PC-3 (cell line): ENCODE measurements around the gene ACR. TPM values are rescaled to one million over a fixed set of nuclear protein-coding genes. Genes with fewer than 3 reads are reported as not detected.

Experiments used
- ATAC-seq: fragments of 200-7000 bp; cut with Tn5 transposase; 2 replicates; pipeline ENCODE4 v1.9.1; 2020; ENCODE audit warnings: mild to moderate bottlenecking, moderate library complexity
- Bru-seq: library from RNA; stranded (reverse); fragments of 400-500 nt; gene quantifications from one replicate; lab custom pipeline; 2021; lab: Mats Ljungman, UMichigan
- BruChase-seq, 2 experiments: library from RNA; stranded (reverse); fragments of 400-500 nt; gene quantifications; one replicate each; lab custom pipeline; 2021; lab: Mats Ljungman, UMichigan
- BruUV-seq: library from RNA; stranded (reverse); fragments of 400-500 nt; replicated peaks from 2 replicates; lab custom pipeline; 2021; lab: Mats Ljungman, UMichigan
- CTCF ChIA-PET: fragments of 300-600 bp; sonication (Branson Sonifier 250); formaldehyde crosslinking; loops from one replicate; lab custom pipeline; 2022; ENCODE audit warnings: antibody characterized with exemption; lab: Charles Lee
- POLR2A ChIA-PET: fragments of 300-600 bp; sonication (Branson Sonifier 250); formaldehyde crosslinking; loops from one replicate; lab custom pipeline; 2022; ENCODE audit warnings: antibody characterized with exemption; ENCODE audit not compliant: unreplicated experiment; lab: Charles Lee
- DNase-seq: peaks from one replicate; pipeline ENCODE4 v3.0.0-alpha.2; 2015
- H2AFZ ChIP-seq: fragments of 300-600 bp; sonication (generic); 2 replicates; pipeline ENCODE4 v1.6.0; 2016; ENCODE audit warnings: antibody characterized with exemption, low read length
- H3F3A ChIP-seq: fragments of 300-600 bp; sonication (generic); one replicate; pipeline ENCODE4 v1.6.0; 2017; ENCODE audit warnings: antibody characterized with exemption, low read length, control low read depth, mild to moderate bottlenecking; ENCODE audit not compliant: unreplicated experiment
- H3K27ac ChIP-seq: fragments of 300-600 bp; sonication (generic); 2 replicates; pipeline ENCODE4 v1.5.1; 2016; ENCODE audit warnings: mild to moderate bottlenecking, low read length
- H3K27me3 ChIP-seq: fragments of 300-600 bp; sonication (generic); 2 replicates; pipeline ENCODE4 v1.6.1; 2016; ENCODE audit warnings: low read length, mixed read lengths
- H3K36me3 ChIP-seq: fragments of 300-600 bp; sonication (generic); 2 replicates; pipeline ENCODE4 v1.6.1; 2016; ENCODE audit warnings: low read depth, mixed run types, low read length, mixed read lengths
- H3K4me1 ChIP-seq: fragments of 300-600 bp; sonication (generic); 2 replicates; pipeline ENCODE4 v1.5.1; 2016; ENCODE audit warnings: low read length; ENCODE audit not compliant: insufficient read depth
- H3K4me2 ChIP-seq: fragments of 300-600 bp; sonication (generic); 2 replicates; pipeline ENCODE4 v1.6.0; 2016; ENCODE audit warnings: low read length
- H3K4me3 ChIP-seq: fragments of 300-600 bp; sonication (generic); 2 replicates; pipeline ENCODE4 v1.5.1; 2016; ENCODE audit warnings: mild to moderate bottlenecking, low read length, mixed read lengths
- H3K79me2 ChIP-seq: fragments of 300-600 bp; sonication (generic); 2 replicates; pipeline ENCODE4 v1.6.1; 2017; ENCODE audit warnings: low read length, mixed read lengths
- H3K9ac ChIP-seq: fragments of 300-600 bp; sonication (generic); 2 replicates; pipeline ENCODE4 v1.6.0; 2016; ENCODE audit warnings: mild to moderate bottlenecking, low read length
- H3K9me2 ChIP-seq: fragments of 300-600 bp; sonication (generic); replicated peaks from 2 replicates; pipeline ENCODE4 v1.6.1; 2016; ENCODE audit warnings: mixed run types, low read length, mixed read lengths
- H3K9me3 ChIP-seq: fragments of 300-600 bp; sonication (generic); 2 replicates; pipeline ENCODE4 v1.6.1; 2016; ENCODE audit warnings: low read length, mixed read lengths
- H4K20me1 ChIP-seq: fragments of 300-600 bp; sonication (generic); 2 replicates; pipeline ENCODE4 v1.6.1; 2016; ENCODE audit warnings: low read length, mixed read lengths
- CTCF ChIP-seq: fragments of 300-600 bp; sonication (generic); conservative IDR thresholded peaks from 2 replicates; pipeline ENCODE4 v1.5.1; 2017; ENCODE audit warnings: antibody characterized with exemption, low read depth, mild to moderate bottlenecking, low read length
- EZH2 ChIP-seq: fragments of 300-600 bp; sonication (generic); IDR thresholded peaks from one replicate; pipeline ENCODE4 v1.6.1; 2017; ENCODE audit warnings: antibody characterized with exemption, mild to moderate bottlenecking, low read length; ENCODE audit not compliant: unreplicated experiment
- EZH2phosphoT487 ChIP-seq: fragments of 300-600 bp; sonication (generic); IDR thresholded peaks from 2 replicates; pipeline ENCODE4 v1.6.1; 2018; ENCODE audit warnings: mild to moderate bottlenecking, antibody characterized with exemption, low read length, borderline replicate concordance
- intact Hi-C: fragments of 100-400 bp; cut with micrococcal nuclease; formaldehyde crosslinking; loops from 2 replicates; pipeline ENCODE4 v1.9.0; 2023
- long read RNA-seq: library from polyadenylated mRNA; unstranded; transcript quantifications from one replicate; pipeline ENCODE4 v2.0.0, GENCODE V29; 2021; ENCODE audit not compliant: unreplicated experiment
- total RNA-seq: library from RNA; depleted of rRNA; stranded (reverse); fragments of >200 nt; gene quantifications from 2 replicates; pipeline ENCODE4 v1.2.3, GENCODE V29; 2014; rRNA removed

ACR gene
- total RNA-seq, result not detected in 2 replicates
- percentile 13 among the genes with signal in this experiment for Bru-seq, nascent RNA
- BruChase-seq, experiment 1, labeled RNA remaining after a 6-hour chase, result percentile 13 among the genes with signal in this experiment
- BruChase-seq, experiment 2, labeled RNA remaining after a 2-hour chase, result percentile 15 among the genes with signal in this experiment
- long read RNA-seq, result 0 reads

- Histone ChIP-seq H3K4me2 (no peak within 1 kb of the TSS), H3F3A (no peaks in the 10 kb centered on the region), H3K9me3 (no peaks in the 10 kb centered on the region), H3K4me3 (no peak within 1 kb of the TSS), H3K27me3 (no peaks in the 10 kb centered on the region), H3K79me2 (no peaks in the 10 kb centered on the region), H2AFZ (no peak within 1 kb of the TSS), H3K27ac (no peak within 1 kb of the TSS), H3K9me2 (no peaks in the 10 kb centered on the region), H3K9ac (no peak within 1 kb of the TSS), H3K36me3 (no peaks in the 10 kb centered on the region), H4K20me1 (no peaks in the 10 kb centered on the region), H3K4me1 (no peaks in the 10 kb centered on the region)
- CTCF ChIA-PET, result no interaction called here
- intact Hi-C loops, result no loop called here
- TF ChIP-seq EZH2, result no peak
- POLR2A ChIA-PET, result no interaction called here
- ATAC-seq (no peak), DNase-seq (no peak)
- no TSS peak for BruUV-seq
These were observed at the start of gene ACR for GRCh38 chr22:50737728-50738648. TSS of gene ACR (plus strand) at chr22:50738204. CDS start at chr22:50738236, 32 bp downstream.

GRCh38 chr22:50688448-50688847, 49.6 kb upstream of the ACR start:
- BruUV-seq, result no TSS peak
- ATAC-seq (no peak), DNase-seq (no peak)
- H3F3A ChIP-seq, result no peaks in the 10 kb centered on the region
- H3K27me3 ChIP-seq, result no peaks in the 10 kb centered on the region
- H3K4me3 ChIP-seq, result no peak overlapping the region
- no peaks in the 10 kb centered on the region for H3K9me3 ChIP-seq
- H3K9ac ChIP-seq, result no peak overlapping the region
- H3K4me2 ChIP-seq, result no peak overlapping the region
- H3K9me2 ChIP-seq, result no peaks in the 10 kb centered on the region
- ChIA-PET POLR2A (no interaction called here), CTCF (no interaction called here)
- TF ChIP-seq CTCF (no peak), EZH2 (no peak), EZH2phosphoT487 (no peak)
- H3K36me3 ChIP-seq, result no peaks in the 10 kb centered on the region
- H3K4me1 ChIP-seq, result no peaks in the 10 kb centered on the region
- no peak overlapping the region for H2AFZ ChIP-seq
- no peaks in the 10 kb centered on the region for H3K79me2 ChIP-seq
- H3K27ac ChIP-seq, result no peak overlapping the region
- intact Hi-C loops, result no loop called here
- no peaks in the 10 kb centered on the region for H4K20me1 ChIP-seq

- Histone ChIP-seq H4K20me1 (no peaks in the 10 kb centered on the region), H3K27ac (no peak overlapping the region), H3F3A (no peaks in the 10 kb centered on the region), H3K4me1 (no peaks in the 10 kb centered on the region), H3K4me2 (no peak overlapping the region), H3K4me3 (no peak overlapping the region), H2AFZ (no peak overlapping the region), H3K36me3 (no peaks in the 10 kb centered on the region), H3K79me2 (no peaks in the 10 kb centered on the region), H3K9me3 (no peaks in the 10 kb centered on the region), H3K9ac (no peak overlapping the region), H3K9me2 (no peaks in the 10 kb centered on the region), H3K27me3 (no peaks in the 10 kb centered on the region)
- intact Hi-C loops, result loop anchor here (2.0 to 5.0 kb wide), 3 partner anchors 63 to 109 kb away; partner anchors contain the start of genes ARSA and CHKB
- TF ChIP-seq EZH2phosphoT487, result no peak
- peak; percentile 80 for TF ChIP-seq CTCF
- ATAC-seq, result 0 out of 2 replicates have a peak, but pooled peaks have one; percentile 31
- POLR2A ChIA-PET, result no interaction called here
- CTCF ChIA-PET, result no interaction called here
- DNase-seq, result peak; percentile 62
- no TSS peak for BruUV-seq
These were observed 46.5 kb upstream of the ACR start for GRCh38 chr22:50691521-50691920.
